GM10266 (cell line): ENCODE data around the gene S1PR2.

Source experiments
- DNase-seq: peaks from one replicate; pipeline ENCODE4 v3.0.0; 2012; ENCODE audit errors: extremely low spot score
- CTCF ChIP-seq: IDR thresholded peaks from 2 replicates; pipeline ENCODE4 v1.5.1; 2012; ENCODE audit warnings: mild to moderate bottlenecking, low read depth; ENCODE audit not compliant: control insufficient read depth, insufficient read depth; ENCODE audit errors: missing control alignments

The S1PR2 gene

GRCh38 chr19:10228393-10228792, 2.7 kb downstream of the S1PR2 start:
- no peak for TF ChIP-seq CTCF
- no peak for DNase-seq

GRCh38 chr19:10227026-10227971, 3.8 kb downstream of the S1PR2 start:
- TF ChIP-seq CTCF = no peak

GRCh38 chr19:10226376-10227025, 4.6 kb downstream of the S1PR2 start:
- DNase-seq = no peak
- no peak for TF ChIP-seq CTCF

More at GRCh38 chr19:10227026-10227971, 3.8 kb downstream of the S1PR2 start:
- DNase-seq = no peak

- TF ChIP-seq CTCF = no peak
Measured at GRCh38 chr19:10226021-10226375, 5.1 kb downstream of the S1PR2 start.

GRCh38 chr19:10224337-10224736, 6.8 kb downstream of the S1PR2 start:
- no peak for DNase-seq
- no peak for TF ChIP-seq CTCF

More at GRCh38 chr19:10226021-10226375, 5.1 kb downstream of the S1PR2 start:
- DNase-seq = no peak

GRCh38 chr19:10223488-10224213, 7.5 kb downstream of the S1PR2 start:
- TF ChIP-seq CTCF = no peak
- DNase-seq = no peak
